WTC11 (cell line): Measurements from ENCODE around the gene NDUFV3. TPM values are rescaled to one million over a fixed set of nuclear protein-coding genes. Genes with fewer than 3 reads are reported as not detected.

ENCODE experiments used
- E2F1 ChIP-seq: sonication (generic); formaldehyde crosslinking; IDR thresholded peaks from 2 replicates; pipeline ENCODE4 v1.8.0; 2022; ENCODE audit warnings: mild to moderate bottlenecking, missing genetic modification reagents
- IRF2 ChIP-seq: sonication (generic); formaldehyde crosslinking; IDR thresholded peaks from 2 replicates; pipeline ENCODE4 v1.8.0; 2022; ENCODE audit warnings: low read depth, missing genetic modification reagents, borderline replicate concordance
- PRDM15 ChIP-seq: sonication (generic); formaldehyde crosslinking; IDR thresholded peaks from 2 replicates; pipeline ENCODE4 v1.8.0; 2022; ENCODE audit warnings: missing genetic modification reagents
- SMAD4 ChIP-seq: sonication (generic); formaldehyde crosslinking; IDR thresholded peaks from 2 replicates; pipeline ENCODE4 v1.8.0; 2022; ENCODE audit warnings: mild to moderate bottlenecking, missing genetic modification reagents
- microRNA-seq: library from miRNA; unstranded; fragments of <30 nt; microRNA quantifications from one replicate; pipeline ENCODE4 v1.2.0, GENCODE V29; 2022; ENCODE audit warnings: borderline number of aligned reads
- total RNA-seq: library from RNA; stranded (reverse); gene quantifications from 3 replicates; pipeline ENCODE4 v1.2.3, GENCODE V29; 2021

Gene NDUFV3
- total RNA-seq, 1 experiment from 2014 or later: 28.5 TPM

GRCh38 chr21:42962380-42963007, 69.4 kb downstream of the NDUFV3 start (continued):
- TF ChIP-seq PRDM15 (no peak), E2F1 (CRISPR knock-in tag) (no peak), SMAD4 (CRISPR knock-in tag) (no peak), IRF2 (CRISPR knock-in tag) (no peak)

Small RNA genes lying within 50 kb of the gene (microRNA-seq; reads per million reads assigned to microRNA genes)
- not detected for gene MIR5692B

Other genes starting within 250 kb of the NDUFV3 start
- gene PDE9A, start 239.7 kb upstream of the NDUFV3 start, total RNA-seq: 44.8 to 46.3 TPM (median 46.1 TPM) in 3 replicates
- gene WDR4, start 13.8 kb upstream of the NDUFV3 start, total RNA-seq: 41.5 to 42.6 TPM (median 42.2 TPM) in 3 replicates
- 14.7 to 26.6 TPM (median 26.1 TPM) in 3 replicates for gene ERVH48-1, start 32.3 kb downstream of the NDUFV3 start, total RNA-seq
- gene PKNOX1, start 81.3 kb downstream of the NDUFV3 start, total RNA-seq: 21.2 to 25.2 TPM (median 23.0 TPM) in 3 replicates
- gene CBS, start 182.5 kb downstream of the NDUFV3 start, total RNA-seq: 582 to 844 TPM (median 591 TPM) in 3 replicates
- gene U2AF1, start 214.3 kb downstream of the NDUFV3 start, total RNA-seq: 35.6 to 41.2 TPM (median 40.6 TPM) in 3 replicates